PC-3 (cell line): ENCODE data around the gene CACNB3.

Experiments
- EZH2 ChIP-seq: fragments of 300-600 bp; sonication (generic); IDR thresholded peaks from one replicate; pipeline ENCODE4 v1.6.1; 2017; ENCODE audit warnings: antibody characterized with exemption, mild to moderate bottlenecking, low read length; ENCODE audit not compliant: unreplicated experiment
- EZH2phosphoT487 ChIP-seq: fragments of 300-600 bp; sonication (generic); IDR thresholded peaks from 2 replicates; pipeline ENCODE4 v1.6.1; 2018; ENCODE audit warnings: mild to moderate bottlenecking, antibody characterized with exemption, low read length, borderline replicate concordance
- TF ChIP-seq, protein P1 (sequence below): fragments of 300-600 bp; sonication (generic); conservative IDR thresholded peaks from 2 replicates; pipeline ENCODE4 v1.5.1; 2017; ENCODE audit warnings: antibody characterized with exemption, low read depth, mild to moderate bottlenecking, low read length

DNA sequence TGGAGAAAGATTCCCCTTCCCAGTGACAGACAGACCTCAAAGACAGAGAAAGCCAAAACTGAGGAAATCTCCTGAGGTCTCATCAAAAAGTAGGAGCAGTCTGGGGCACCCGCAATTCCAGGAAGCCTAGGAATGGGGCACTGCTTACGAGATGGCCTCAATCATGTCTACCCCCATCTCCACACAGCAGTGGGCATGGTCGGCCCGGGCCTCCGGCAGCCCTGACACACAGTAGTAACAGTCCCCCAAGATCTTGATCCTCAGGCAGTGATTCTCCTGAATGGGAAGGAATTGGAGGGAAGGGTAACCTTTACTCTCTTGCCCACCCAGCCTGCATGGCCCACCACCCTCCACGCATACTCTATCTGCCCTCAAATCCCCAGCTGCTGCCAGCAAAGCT is 41.3 kb upstream of the CACNB3 start:
- TF ChIP-seq, protein P1, sequence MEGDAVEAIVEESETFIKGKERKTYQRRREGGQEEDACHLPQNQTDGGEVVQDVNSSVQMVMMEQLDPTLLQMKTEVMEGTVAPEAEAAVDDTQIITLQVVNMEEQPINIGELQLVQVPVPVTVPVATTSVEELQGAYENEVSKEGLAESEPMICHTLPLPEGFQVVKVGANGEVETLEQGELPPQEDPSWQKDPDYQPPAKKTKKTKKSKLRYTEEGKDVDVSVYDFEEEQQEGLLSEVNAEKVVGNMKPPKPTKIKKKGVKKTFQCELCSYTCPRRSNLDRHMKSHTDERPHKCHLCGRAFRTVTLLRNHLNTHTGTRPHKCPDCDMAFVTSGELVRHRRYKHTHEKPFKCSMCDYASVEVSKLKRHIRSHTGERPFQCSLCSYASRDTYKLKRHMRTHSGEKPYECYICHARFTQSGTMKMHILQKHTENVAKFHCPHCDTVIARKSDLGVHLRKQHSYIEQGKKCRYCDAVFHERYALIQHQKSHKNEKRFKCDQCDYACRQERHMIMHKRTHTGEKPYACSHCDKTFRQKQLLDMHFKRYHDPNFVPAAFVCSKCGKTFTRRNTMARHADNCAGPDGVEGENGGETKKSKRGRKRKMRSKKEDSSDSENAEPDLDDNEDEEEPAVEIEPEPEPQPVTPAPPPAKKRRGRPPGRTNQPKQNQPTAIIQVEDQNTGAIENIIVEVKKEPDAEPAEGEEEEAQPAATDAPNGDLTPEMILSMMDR: no peak
- TF ChIP-seq EZH2 (no peak), EZH2phosphoT487 (no peak)
